DND-41 (cell line): Measurements from ENCODE around the gene HSD3B1.

Experiments used
- ATAC-seq: fragments of 200-7000 bp; cut with Tn5 transposase; 3 replicates; pipeline ENCODE4 v1.9.1; 2021; ENCODE audit warnings: low read depth; ENCODE audit not compliant: insufficient read depth
- DNase-seq: peaks from one replicate; pipeline ENCODE4 v3.0.0-alpha.2; 2020
- H2AFZ ChIP-seq: 2 replicates; pipeline ENCODE4 v1.6.0; 2012; ENCODE audit warnings: low read depth, low read length
- H3K27ac ChIP-seq: 2 replicates; pipeline ENCODE4 v1.5.1; 2012; ENCODE audit warnings: low read length, inconsistent platforms
- H3K27me3 ChIP-seq: fragments of 200-600 bp; sonication (generic); 2 replicates; pipeline ENCODE4 v1.6.0; 2012; ENCODE audit warnings: low read length, mild to moderate bottlenecking, inconsistent platforms; ENCODE audit not compliant: insufficient read depth, poor library complexity
- H3K36me3 ChIP-seq: 2 replicates; pipeline ENCODE4 v1.5.1; 2012; ENCODE audit warnings: low read length, inconsistent platforms; ENCODE audit not compliant: insufficient read depth
- H3K4me1 ChIP-seq: 2 replicates; pipeline ENCODE4 v1.5.1; 2012; ENCODE audit warnings: mild to moderate bottlenecking, low read length; ENCODE audit not compliant: insufficient read depth
- H3K4me2 ChIP-seq: 2 replicates; pipeline ENCODE4 v1.6.0; 2012; ENCODE audit warnings: mild to moderate bottlenecking, moderate library complexity, low read length, inconsistent platforms; ENCODE audit not compliant: insufficient read depth
- H3K4me3 ChIP-seq, 2 experiments: fragments of 200-600 bp in 1 of 2; shearing (Covaris generic) in 1 of 2; 2 replicates each; pipeline ENCODE4 v1.5.1; 2012 to 2016; ENCODE audit warnings: inconsistent platforms in 2 of 2, low read length in 2 of 2, mild to moderate bottlenecking in 2 of 2, low read depth in 1 of 2, moderate library complexity in 1 of 2
- H3K79me2 ChIP-seq: 2 replicates; pipeline ENCODE4 v1.6.0; 2012; ENCODE audit warnings: low read length, inconsistent platforms; ENCODE audit not compliant: insufficient read depth
- H3K9ac ChIP-seq: 2 replicates; pipeline ENCODE4 v1.6.0; 2012; ENCODE audit warnings: low read depth, mild to moderate bottlenecking, inconsistent platforms, low read length, moderate library complexity
- H3K9me3 ChIP-seq: 2 replicates; pipeline ENCODE4 v1.5.1; 2012; ENCODE audit warnings: low read length, moderate library complexity, mild to moderate bottlenecking, inconsistent platforms; ENCODE audit not compliant: insufficient read depth, severe bottlenecking
- H4K20me1 ChIP-seq: 2 replicates; pipeline ENCODE4 v1.6.0; 2012; ENCODE audit warnings: low read length; ENCODE audit not compliant: insufficient read depth
- CTCF ChIP-seq: IDR thresholded peaks from 2 replicates; pipeline ENCODE4 v1.5.1; 2012; ENCODE audit warnings: borderline replicate concordance, low read length, moderate library complexity, mild to moderate bottlenecking; ENCODE audit not compliant: poor library complexity, severe bottlenecking; ENCODE audit errors: extremely low read depth
- EZH2 ChIP-seq: IDR thresholded peaks from 3 replicates; pipeline ENCODE4 v1.6.1; 2012; ENCODE audit warnings: borderline replicate concordance, low read depth, mild to moderate bottlenecking, moderate library complexity, low read length, inconsistent platforms; ENCODE audit not compliant: severe bottlenecking

Gene HSD3B1

DNA sequence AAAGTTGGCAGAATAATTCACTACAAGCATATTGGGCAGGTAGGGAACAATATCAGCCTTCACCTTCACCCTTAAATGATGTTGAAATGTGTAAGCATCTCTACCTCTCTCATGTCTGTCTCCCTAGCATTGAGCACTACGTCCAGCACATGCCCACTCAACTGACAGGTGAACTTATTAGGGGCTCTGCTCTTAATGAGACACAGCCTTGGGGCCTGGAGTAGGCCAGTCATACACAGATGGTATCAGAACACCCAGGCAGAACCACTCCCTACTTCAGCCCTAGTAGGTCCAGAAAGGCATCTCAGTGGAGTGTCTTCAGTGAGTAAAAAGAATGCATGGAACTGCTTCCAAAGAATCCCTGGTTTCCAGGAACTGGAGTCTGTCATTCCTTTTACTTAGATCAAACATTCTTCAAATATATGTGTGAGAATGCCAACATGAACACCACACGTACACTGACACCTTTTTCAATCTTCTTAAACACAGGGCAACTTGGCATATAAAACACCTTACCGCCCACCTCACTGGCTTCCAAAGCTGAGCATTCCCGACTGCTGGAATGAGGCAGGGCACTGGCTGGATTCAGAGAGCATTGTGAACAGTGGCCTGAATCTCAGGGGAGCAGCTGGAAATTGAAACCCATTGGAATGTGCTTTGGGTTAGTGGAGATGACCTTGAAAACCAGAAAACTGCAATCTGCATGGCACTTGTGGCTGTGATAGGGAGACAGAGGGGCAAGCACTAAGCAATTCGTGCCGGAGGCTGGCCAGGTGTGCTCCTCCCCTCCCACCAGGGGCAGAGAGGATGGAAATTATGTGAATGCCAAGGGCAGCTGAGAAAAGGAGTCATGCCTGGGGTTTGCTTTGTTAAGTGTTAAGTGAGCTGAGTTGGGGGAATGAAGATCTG lies 24.2 kb upstream of the HSD3B1 start:
- TF ChIP-seq EZH2 (no peak), CTCF (no peak)
- no peak for ATAC-seq

DNA sequence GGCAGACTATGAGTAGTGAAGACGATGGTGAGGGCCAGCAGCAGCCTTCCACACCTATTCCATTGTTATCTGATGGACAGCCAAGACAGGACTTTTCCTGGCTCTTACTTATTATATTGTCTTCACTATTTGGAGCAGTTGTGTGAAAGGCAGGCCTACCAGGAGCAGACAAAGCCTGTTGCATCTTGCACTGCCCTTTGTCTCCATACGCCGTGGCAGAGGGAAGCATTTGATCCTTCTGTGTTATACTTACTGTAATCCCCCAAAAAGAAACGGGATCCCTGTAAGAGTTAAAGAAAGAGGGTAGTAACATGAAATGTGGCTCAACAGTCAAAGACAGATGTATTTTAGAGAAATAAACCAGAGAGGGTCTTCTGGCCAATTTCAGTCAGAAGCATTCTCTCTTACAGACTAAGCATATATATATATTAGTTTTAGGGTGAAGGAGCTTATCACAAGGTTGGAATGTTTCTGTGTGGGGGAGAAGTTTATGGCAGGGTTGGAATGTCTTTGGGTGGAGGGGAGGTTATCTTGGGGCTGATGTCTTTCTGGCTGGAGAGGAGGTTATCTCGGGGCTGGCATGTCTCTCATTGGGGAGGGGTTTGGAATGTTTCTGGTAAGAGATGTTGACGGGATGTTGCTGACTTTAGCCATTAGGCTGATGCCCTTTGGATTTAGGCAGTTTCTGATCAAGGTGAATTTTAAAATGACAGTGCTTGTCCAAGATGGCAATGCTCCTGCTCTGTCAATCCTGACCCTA lies 23.4 kb upstream of the HSD3B1 start:
- Histone ChIP-seq H3K79me2 (no peaks in the 10 kb centered on the region), H3K4me1 (no peaks in the 10 kb centered on the region), H4K20me1 (no peaks in the 10 kb centered on the region), H3K36me3 (no peaks in the 10 kb centered on the region), H3K27ac (no peak overlapping the region), H3K4me3 (no peak overlapping the region), H3K9ac (no peak overlapping the region), H2AFZ (no peak overlapping the region), H3K9me3 (no peaks in the 10 kb centered on the region), H3K4me2 (no peak overlapping the region), H3K27me3 (peaks cover 13% of the 10 kb centered on the region)
- ATAC-seq (no peak), DNase-seq (no peak)
- no peak for TF ChIP-seq CTCF
- TF ChIP-seq EZH2 = no peak

More for the DNA sequence above, 24.2 kb upstream of the HSD3B1 start:
- H3K4me3 ChIP-seq = no peak overlapping the region
- no peaks in the 10 kb centered on the region for H3K9me3 ChIP-seq
- H3K4me1 ChIP-seq = no peaks in the 10 kb centered on the region
- H4K20me1 ChIP-seq = no peaks in the 10 kb centered on the region
- no peak overlapping the region for H3K4me2 ChIP-seq
- H3K9ac ChIP-seq = no peak overlapping the region
- DNase-seq = no peak
- H3K27me3 ChIP-seq = peaks cover 13% of the 10 kb centered on the region
- H2AFZ ChIP-seq = no peak overlapping the region
- H3K27ac ChIP-seq = no peak overlapping the region
- no peaks in the 10 kb centered on the region for H3K79me2 ChIP-seq
- H3K36me3 ChIP-seq = no peaks in the 10 kb centered on the region

- no peak overlapping the region for H3K9ac ChIP-seq
- no peaks in the 10 kb centered on the region for H3K79me2 ChIP-seq
- H4K20me1 ChIP-seq = no peaks in the 10 kb centered on the region
- H3K27me3 ChIP-seq = peaks cover 13% of the 10 kb centered on the region
- no peak overlapping the region for H2AFZ ChIP-seq
- H3K36me3 ChIP-seq = no peaks in the 10 kb centered on the region
- ATAC-seq = no peak
- TF ChIP-seq EZH2 (no peak), CTCF (no peak)
- H3K9me3 ChIP-seq = no peaks in the 10 kb centered on the region
- no peak for DNase-seq
- H3K27ac ChIP-seq = no peak overlapping the region
- no peaks in the 10 kb centered on the region for H3K4me1 ChIP-seq
- H3K4me2 ChIP-seq = no peak overlapping the region
- H3K4me3 ChIP-seq = no peak overlapping the region
These were observed 21.8 kb upstream of the HSD3B1 start for GRCh38 chr1:119485201-119485600.
